ENCODE data around the gene KANSL3.

Gene KANSL3

GRCh38 chr2:96649342-96649741 lies 11.2 kb upstream of the KANSL3 start:
- TF ChIP-seq ZBTB7A (IDR thresholded peaks at IDR 0.05; ENCODE audit: low read depth), result no peak
- TF ChIP-seq CREB1 (IDR thresholded peaks at IDR 0.05; ENCODE audit: low read depth), result no peak
- no peak for TF ChIP-seq FOXM1 (IDR thresholded peaks at IDR 0.05; ENCODE audit: borderline replicate concordance, low read depth)
- TF ChIP-seq MAX (IDR thresholded peaks at IDR 0.05), result no peak
- no peak for TF ChIP-seq CEBPB (IDR thresholded peaks at IDR 0.05)

- TF ChIP-seq USF1 (IDR thresholded peaks at IDR 0.05) (no peak), MAX (IDR thresholded peaks at IDR 0.05) (no peak), EGR1 (IDR thresholded peaks at IDR 0.05) (no peak), NFIC (IDR thresholded peaks at IDR 0.05) (no peak), EP300 (IDR thresholded peaks at IDR 0.05; ENCODE audit: borderline replicate concordance) (no peak), YY1 (IDR thresholded peaks at IDR 0.05; ENCODE audit: low read depth) (no peak), TAF1 (IDR thresholded peaks at IDR 0.05; ENCODE audit: low read depth) (no peak), RAD21 (IDR thresholded peaks at IDR 0.05; ENCODE audit: low read depth) (no peak), FOXM1 (IDR thresholded peaks at IDR 0.05; ENCODE audit: borderline replicate concordance, low read depth) (no peak), REST (IDR thresholded peaks at IDR 0.05; ENCODE audit: low read depth) (no peak), TEAD4 (IDR thresholded peaks at IDR 0.05) (no peak), TCF12 (IDR thresholded peaks at IDR 0.05; ENCODE audit: low read depth) (no peak), ZBTB7A (IDR thresholded peaks at IDR 0.05; ENCODE audit: low read depth) (no peak)
Measured at GRCh38 chr2:96648306-96648930, 10.3 kb upstream of the KANSL3 start.

- TF ChIP-seq FOXM1 (IDR thresholded peaks at IDR 0.05; ENCODE audit: borderline replicate concordance, low read depth) (no peak), EP300 (IDR thresholded peaks at IDR 0.05; ENCODE audit: borderline replicate concordance) (no peak), CREB1 (IDR thresholded peaks at IDR 0.05; ENCODE audit: low read depth) (no peak)
Measured at GRCh38 chr2:96647681-96648080, 9.6 kb upstream of the KANSL3 start.

- TF ChIP-seq TEAD4 (IDR thresholded peaks at IDR 0.05), result no peak
- TF ChIP-seq TAF1 (IDR thresholded peaks at IDR 0.05; ENCODE audit: low read depth), result no peak
- TF ChIP-seq FOXM1 (IDR thresholded peaks at IDR 0.05; ENCODE audit: borderline replicate concordance, low read depth), result no peak
- no peak for TF ChIP-seq NFIC (IDR thresholded peaks at IDR 0.05)
- no peak for TF ChIP-seq CEBPB (IDR thresholded peaks at IDR 0.05)
- TF ChIP-seq ZBTB7A (IDR thresholded peaks at IDR 0.05; ENCODE audit: low read depth), result no peak
- TF ChIP-seq EP300 (IDR thresholded peaks at IDR 0.05; ENCODE audit: borderline replicate concordance), result no peak
- TF ChIP-seq USF1 (IDR thresholded peaks at IDR 0.05), result no peak
- no peak for TF ChIP-seq CREB1 (IDR thresholded peaks at IDR 0.05; ENCODE audit: low read depth)
- no peak for TF ChIP-seq MAX (IDR thresholded peaks at IDR 0.05)
- no peak for TF ChIP-seq TCF12 (IDR thresholded peaks at IDR 0.05; ENCODE audit: low read depth)
- no peak for TF ChIP-seq RAD21 (IDR thresholded peaks at IDR 0.05; ENCODE audit: low read depth)
- no peak for TF ChIP-seq YY1 (IDR thresholded peaks at IDR 0.05; ENCODE audit: low read depth)
- TF ChIP-seq REST (IDR thresholded peaks at IDR 0.05; ENCODE audit: low read depth), result no peak
- TF ChIP-seq EGR1 (IDR thresholded peaks at IDR 0.05), result no peak
Measured at GRCh38 chr2:96642564-96643360, 4.7 kb upstream of the KANSL3 start, which contains the start of gene FER1L5. Gene FER1L5 (plus strand): TSS chr2:96642764. CDS start chr2:96642837, 73 bp downstream.

GRCh38 chr2:96637385-96638143 lies 548 bp downstream of the KANSL3 start:
- no peak for TF ChIP-seq CREB1 (IDR thresholded peaks at IDR 0.05; ENCODE audit: low read depth)
- TF ChIP-seq NFIC (IDR thresholded peaks at IDR 0.05), result no peak
